ENCODE measurements around the gene SNAP29.
A peak's percentile ranks its signal among the peaks of the same experiment; 100 is the strongest.

SNAP29 gene

DNA sequence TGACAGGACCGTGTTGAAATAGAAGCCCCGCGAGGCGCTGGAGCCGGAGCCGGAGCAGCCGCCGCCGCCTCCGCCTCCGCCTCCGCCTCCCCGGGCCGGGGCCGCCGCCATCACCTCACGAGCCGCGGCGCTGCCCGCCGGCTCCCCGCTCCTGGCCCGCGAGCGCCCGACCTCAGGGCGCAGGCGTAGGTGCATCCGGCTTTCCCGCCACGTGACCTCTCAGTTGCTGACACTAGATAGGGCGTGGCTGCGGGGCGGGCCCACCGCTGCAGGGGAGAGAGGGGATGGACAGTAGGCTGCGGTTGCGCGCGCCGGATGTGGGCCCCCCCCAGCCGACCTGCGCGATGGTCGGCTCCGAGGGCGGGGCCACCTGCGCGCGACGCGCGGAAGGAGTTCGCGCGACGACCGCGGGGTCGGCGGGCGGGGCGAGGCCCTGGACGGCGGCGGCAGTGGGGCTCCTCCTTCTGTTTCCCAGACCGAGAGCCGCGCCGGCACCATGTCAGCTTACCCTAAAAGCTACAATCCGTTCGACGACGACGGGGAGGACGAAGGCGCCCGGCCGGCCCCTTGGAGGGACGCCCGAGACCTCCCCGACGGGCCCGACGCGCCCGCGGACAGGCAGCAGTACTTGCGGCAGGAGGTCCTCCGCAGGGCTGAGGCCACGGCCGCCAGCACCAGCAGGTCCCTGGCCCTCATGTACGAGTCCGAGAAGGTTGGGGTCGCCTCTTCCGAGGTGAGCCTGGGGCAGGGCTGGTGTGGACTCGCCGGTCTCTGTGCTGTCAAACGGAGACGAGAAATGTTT lies at the start of gene SNAP29, which contains the start of gene PI4KA:
Gene SNAP29 (plus strand): TSS at position 393 of the 802 bp plus-strand sequence. CDS start 104 bp downstream, at position 497.
Gene PI4KA (minus strand): TSS at position 197 of the 802 bp plus-strand sequence. CDS start 86 bp downstream, at position 111.
- DNase-seq (ENCODE audit: low read depth), result peak; percentile 92
- H3K4me3 ChIP-seq (ENCODE audit: low read depth, low read length), result peak within 1 kb of the TSS; percentile 68
- TF ChIP-seq, protein P1, sequence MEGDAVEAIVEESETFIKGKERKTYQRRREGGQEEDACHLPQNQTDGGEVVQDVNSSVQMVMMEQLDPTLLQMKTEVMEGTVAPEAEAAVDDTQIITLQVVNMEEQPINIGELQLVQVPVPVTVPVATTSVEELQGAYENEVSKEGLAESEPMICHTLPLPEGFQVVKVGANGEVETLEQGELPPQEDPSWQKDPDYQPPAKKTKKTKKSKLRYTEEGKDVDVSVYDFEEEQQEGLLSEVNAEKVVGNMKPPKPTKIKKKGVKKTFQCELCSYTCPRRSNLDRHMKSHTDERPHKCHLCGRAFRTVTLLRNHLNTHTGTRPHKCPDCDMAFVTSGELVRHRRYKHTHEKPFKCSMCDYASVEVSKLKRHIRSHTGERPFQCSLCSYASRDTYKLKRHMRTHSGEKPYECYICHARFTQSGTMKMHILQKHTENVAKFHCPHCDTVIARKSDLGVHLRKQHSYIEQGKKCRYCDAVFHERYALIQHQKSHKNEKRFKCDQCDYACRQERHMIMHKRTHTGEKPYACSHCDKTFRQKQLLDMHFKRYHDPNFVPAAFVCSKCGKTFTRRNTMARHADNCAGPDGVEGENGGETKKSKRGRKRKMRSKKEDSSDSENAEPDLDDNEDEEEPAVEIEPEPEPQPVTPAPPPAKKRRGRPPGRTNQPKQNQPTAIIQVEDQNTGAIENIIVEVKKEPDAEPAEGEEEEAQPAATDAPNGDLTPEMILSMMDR (IDR thresholded peaks at IDR 0.05; ENCODE audit: low read depth, low read length, missing control alignments), result no peak
- in situ Hi-C loops (cut with HindIII; ENCODE audit: low sequenced_read_pairs), result no loop called here

DNA sequence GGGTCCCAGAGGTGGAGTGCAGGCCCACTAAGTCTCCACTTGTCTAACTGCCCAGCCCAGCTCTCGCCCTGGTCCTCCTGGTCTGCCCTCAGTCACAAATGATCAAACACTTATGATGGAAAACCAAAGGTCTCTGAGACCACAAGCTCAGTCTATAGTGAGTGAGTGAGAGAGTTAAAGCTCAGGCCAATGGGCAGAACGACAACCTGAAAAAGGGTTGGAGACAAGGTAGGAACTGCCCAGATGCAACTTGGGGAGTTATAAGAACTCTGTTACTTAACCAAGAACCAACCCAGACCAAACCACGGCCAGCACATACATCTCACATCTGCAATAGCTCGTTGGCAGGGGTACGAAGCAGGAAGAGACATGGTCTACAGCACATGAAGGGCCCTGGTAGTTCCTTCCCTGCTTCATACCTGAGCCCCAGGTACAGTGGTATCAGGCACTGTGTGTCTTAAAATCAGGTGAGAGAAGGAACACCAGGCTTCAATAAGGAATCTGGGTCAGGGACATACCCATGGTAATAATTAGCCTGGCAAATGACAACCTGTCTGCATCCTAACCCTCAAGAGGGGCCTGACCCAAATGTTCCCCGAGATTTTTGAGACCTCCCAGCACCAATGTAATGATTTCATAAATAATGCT lies 49.1 kb upstream of the SNAP29 start:
- no peak for DNase-seq (ENCODE audit: low read depth)
- in situ Hi-C loops (cut with HindIII; ENCODE audit: low sequenced_read_pairs), result no loop called here
- TF ChIP-seq, protein P1 (IDR thresholded peaks at IDR 0.05; ENCODE audit: low read depth, low read length, missing control alignments), result no peak

DNA sequence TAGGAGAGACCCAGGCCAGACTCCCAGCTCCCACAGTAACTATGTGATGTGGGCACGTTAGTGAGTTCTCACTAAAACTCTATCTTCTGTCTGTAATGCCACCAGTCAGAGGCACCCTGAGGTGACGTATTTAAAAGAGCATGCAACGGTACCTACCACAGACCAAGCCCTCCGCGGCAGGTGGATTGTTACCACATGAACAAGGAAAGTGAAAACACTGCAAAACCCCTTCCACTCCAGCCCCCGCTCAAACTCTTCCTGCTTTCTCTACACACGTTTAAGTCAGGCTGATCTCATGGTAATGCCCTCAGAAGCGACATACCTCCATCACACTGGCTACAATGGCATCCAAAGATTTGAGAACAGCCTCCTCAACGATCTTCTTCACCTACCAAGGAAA lies 48.2 kb upstream of the SNAP29 start:
- no peak overlapping the region for H3K4me3 ChIP-seq (ENCODE audit: low read depth, low read length)
- DNase-seq (ENCODE audit: low read depth), result no peak
- in situ Hi-C loops (cut with HindIII; ENCODE audit: low sequenced_read_pairs), result no loop called here
- TF ChIP-seq, protein P1 (IDR thresholded peaks at IDR 0.05; ENCODE audit: low read depth, low read length, missing control alignments), result no peak

More for the DNA sequence above, 49.1 kb upstream of the SNAP29 start:
- H3K4me3 ChIP-seq (ENCODE audit: low read depth, low read length), result no peak overlapping the region

DNA sequence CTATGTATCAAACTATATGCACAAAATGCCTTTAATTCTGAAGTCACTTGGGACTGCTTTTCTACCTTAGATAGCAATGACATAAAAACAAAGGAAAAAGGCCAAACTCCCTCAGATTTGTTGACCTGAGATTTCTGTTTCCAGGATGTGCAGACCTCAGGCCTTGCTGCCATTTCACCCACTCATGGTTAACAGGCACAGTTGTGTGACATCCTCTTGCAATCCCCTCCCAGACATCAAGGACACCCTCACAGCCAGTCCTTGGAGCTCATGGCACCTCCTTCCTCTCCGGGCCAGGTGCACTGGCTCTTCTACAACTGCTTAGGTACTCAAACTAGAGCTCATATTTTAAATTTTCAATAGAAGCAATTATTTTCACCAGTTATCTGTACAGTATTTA lies 47.6 kb upstream of the SNAP29 start:
- TF ChIP-seq, protein P1 (IDR thresholded peaks at IDR 0.05; ENCODE audit: low read depth, low read length, missing control alignments), result no peak
- DNase-seq (ENCODE audit: low read depth), result no peak
- in situ Hi-C loops (cut with HindIII; ENCODE audit: low sequenced_read_pairs), result no loop called here
- H3K4me3 ChIP-seq (ENCODE audit: low read depth, low read length), result no peak overlapping the region

DNA sequence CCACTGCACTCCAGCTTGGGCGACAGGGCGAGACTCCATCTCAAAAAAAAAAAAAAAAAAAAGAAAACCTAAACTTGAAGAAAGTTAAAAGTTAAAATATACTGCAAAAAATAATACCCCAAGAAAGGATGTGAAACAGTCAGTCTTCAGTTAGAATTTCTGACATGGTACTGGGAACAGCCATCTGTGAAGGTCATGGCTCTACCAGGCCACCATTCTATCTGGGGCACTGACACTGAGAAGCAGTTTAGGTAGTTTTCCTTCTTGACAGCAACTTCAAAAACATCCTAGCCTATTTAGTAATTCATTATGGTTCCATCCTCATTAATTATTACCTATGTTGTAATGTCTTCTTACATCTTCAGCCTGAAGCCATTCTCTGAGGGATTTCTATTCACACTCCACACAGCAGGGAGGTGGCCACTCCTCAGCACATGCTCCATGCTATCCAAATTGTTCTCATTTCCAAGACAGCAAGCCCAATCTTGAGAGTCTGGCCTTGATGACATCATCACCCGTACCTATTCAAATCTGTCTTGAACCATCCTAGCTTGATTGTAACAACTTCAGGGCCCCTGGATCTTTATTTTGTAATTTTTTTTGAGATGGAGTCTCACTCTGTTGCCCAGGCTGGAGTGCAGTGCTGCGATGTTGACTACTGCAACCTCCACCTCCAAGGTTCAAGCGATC lies 46.7 kb upstream of the SNAP29 start:
- TF ChIP-seq, protein P1 (IDR thresholded peaks at IDR 0.05; ENCODE audit: low read depth, low read length, missing control alignments), result no peak
- in situ Hi-C loops (cut with HindIII; ENCODE audit: low sequenced_read_pairs), result no loop called here
- no peak for DNase-seq (ENCODE audit: low read depth)
- H3K4me3 ChIP-seq (ENCODE audit: low read depth, low read length), result no peak overlapping the region

DNA sequence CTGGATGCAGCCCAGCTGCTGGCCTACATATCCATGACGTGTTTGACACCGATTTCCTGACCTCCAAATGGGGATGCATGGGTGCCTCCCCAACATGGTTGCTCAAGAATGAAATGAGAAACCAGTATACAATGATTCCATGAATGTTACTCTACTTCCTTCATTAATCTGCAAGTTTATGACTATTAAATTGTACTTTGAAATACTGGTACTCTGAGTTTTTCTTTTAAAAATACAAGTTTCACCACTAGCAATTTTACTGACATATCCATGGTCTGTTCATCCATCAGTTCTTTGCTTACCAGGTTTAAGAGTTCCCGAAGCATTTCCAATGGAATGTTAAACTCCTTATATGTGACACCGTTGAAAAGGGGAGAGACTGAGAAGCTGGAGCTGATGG lies 45.8 kb upstream of the SNAP29 start:
- no peak for DNase-seq (ENCODE audit: low read depth)
- no peak overlapping the region for H3K4me3 ChIP-seq (ENCODE audit: low read depth, low read length)
- TF ChIP-seq, protein P1 (IDR thresholded peaks at IDR 0.05; ENCODE audit: low read depth, low read length, missing control alignments), result no peak
- in situ Hi-C loops (cut with HindIII; ENCODE audit: low sequenced_read_pairs), result no loop called here

All from astrocyte of the cerebellum (primary cell).